Measurements from ENCODE around the gene VLDLR.

VLDLR gene

GRCh38 chr9:2600307-2600706 is 21.3 kb upstream of the VLDLR start:
- no peak for TF ChIP-seq TAF1 (IDR thresholded peaks at IDR 0.05; ENCODE audit: borderline replicate concordance, insufficient read depth, low read length)
- no peak for TF ChIP-seq POLR2AphosphoS5 (IDR thresholded peaks at IDR 0.05; ENCODE audit: low read depth, low read length)
- TF ChIP-seq SIN3A (IDR thresholded peaks at IDR 0.05; ENCODE audit: borderline replicate concordance, insufficient read depth, low read length), result no peak
- TF ChIP-seq FOXP2 (optimal IDR thresholded peaks at IDR 0.05; ENCODE audit: borderline replicate concordance, extremely low read depth, extremely low read length, insufficient read depth), result no peak
- no peak for TF ChIP-seq REST (IDR thresholded peaks at IDR 0.05; ENCODE audit: insufficient read depth in 1 of 2, low read depth in 2 of 2, low read length in 2 of 2)

DNA sequence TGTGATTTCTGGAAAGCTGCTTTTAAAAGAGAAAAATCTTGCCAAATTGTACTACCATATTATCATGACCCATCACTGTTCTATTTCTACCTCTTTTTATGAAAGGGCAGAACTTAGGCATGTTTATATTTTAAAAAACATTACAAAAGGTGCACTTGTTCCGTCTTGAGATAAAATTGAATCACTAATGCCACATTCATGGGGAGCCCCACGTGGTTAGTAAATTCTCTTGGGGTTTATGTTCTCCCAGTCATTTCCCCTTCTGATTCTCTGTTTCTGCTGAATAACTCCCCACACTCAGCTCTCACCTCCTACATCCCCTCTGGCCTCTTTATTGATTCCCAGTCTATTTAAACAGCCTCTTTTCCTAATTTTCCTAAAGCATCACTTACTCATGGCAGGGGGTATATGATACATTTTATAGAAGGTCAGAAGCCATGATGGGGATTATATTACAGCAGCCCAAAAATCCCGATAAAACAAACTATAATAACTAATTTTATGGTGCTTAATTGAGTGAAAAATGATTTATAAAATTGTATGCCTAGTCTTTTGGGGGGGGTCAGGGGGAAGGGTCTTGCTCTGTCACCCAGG is 19.7 kb upstream of the VLDLR start:
- no peak for TF ChIP-seq REST (IDR thresholded peaks at IDR 0.05; ENCODE audit: insufficient read depth in 1 of 2, low read depth in 2 of 2, low read length in 2 of 2)
- TF ChIP-seq POLR2AphosphoS5 (IDR thresholded peaks at IDR 0.05; ENCODE audit: low read depth, low read length), result no peak
- no peak for TF ChIP-seq FOXP2 (optimal IDR thresholded peaks at IDR 0.05; ENCODE audit: borderline replicate concordance, extremely low read depth, extremely low read length, insufficient read depth)
- no peak for TF ChIP-seq TAF1 (IDR thresholded peaks at IDR 0.05; ENCODE audit: borderline replicate concordance, insufficient read depth, low read length)
- no peak for TF ChIP-seq SIN3A (IDR thresholded peaks at IDR 0.05; ENCODE audit: borderline replicate concordance, insufficient read depth, low read length)

DNA sequence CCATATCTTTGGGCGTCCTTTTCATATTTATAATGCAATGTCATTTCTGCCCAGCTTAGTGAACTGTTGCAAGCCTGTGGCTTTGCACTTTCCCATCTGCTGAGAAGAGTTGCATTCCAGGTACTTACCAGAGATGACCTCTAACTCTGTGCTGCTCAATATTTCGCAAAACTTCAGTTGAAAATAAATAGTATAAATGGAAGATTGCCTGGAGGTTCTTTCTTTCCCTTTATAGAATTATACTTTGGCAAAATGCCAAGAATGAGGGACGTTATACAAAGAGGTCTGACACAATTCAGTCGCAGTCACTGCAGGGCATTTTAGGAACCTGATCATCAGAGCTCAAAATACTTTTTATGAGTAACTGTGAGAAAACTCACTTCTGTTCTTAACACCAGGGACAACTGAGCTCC is 18.9 kb upstream of the VLDLR start:
- no peak for TF ChIP-seq FOXP2 (optimal IDR thresholded peaks at IDR 0.05; ENCODE audit: borderline replicate concordance, extremely low read depth, extremely low read length, insufficient read depth)
- TF ChIP-seq POLR2AphosphoS5 (IDR thresholded peaks at IDR 0.05; ENCODE audit: low read depth, low read length), result no peak
- no peak for TF ChIP-seq SIN3A (IDR thresholded peaks at IDR 0.05; ENCODE audit: borderline replicate concordance, insufficient read depth, low read length)
- no peak for TF ChIP-seq TAF1 (IDR thresholded peaks at IDR 0.05; ENCODE audit: borderline replicate concordance, insufficient read depth, low read length)
- TF ChIP-seq REST (IDR thresholded peaks at IDR 0.05; ENCODE audit: insufficient read depth in 1 of 2, low read depth in 2 of 2, low read length in 2 of 2), result no peak

DNA sequence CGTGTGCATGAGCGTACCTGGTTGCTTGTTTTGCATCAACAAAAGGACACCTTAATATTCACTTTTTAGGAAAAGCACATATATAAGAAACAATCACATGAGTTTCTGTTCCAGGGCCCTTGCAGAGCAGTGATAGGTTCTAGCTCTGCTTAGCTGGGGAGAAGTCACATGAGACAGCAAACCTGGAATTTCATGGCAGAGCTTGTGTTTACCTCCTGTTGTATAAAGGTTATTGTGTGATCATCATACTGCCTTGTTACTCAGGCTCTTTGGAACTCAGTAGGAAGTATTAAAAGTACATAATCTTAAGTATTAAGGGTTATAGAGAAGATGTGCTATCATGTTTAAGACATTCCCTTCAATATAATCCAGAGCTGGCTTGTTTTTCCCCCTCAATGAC is 18.0 kb upstream of the VLDLR start:
- TF ChIP-seq FOXP2 (optimal IDR thresholded peaks at IDR 0.05; ENCODE audit: borderline replicate concordance, extremely low read depth, extremely low read length, insufficient read depth), result no peak
- TF ChIP-seq TAF1 (IDR thresholded peaks at IDR 0.05; ENCODE audit: borderline replicate concordance, insufficient read depth, low read length), result no peak
- no peak for TF ChIP-seq SIN3A (IDR thresholded peaks at IDR 0.05; ENCODE audit: borderline replicate concordance, insufficient read depth, low read length)
- TF ChIP-seq POLR2AphosphoS5 (IDR thresholded peaks at IDR 0.05; ENCODE audit: low read depth, low read length), result no peak
- TF ChIP-seq REST (IDR thresholded peaks at IDR 0.05; ENCODE audit: insufficient read depth in 1 of 2, low read depth in 2 of 2, low read length in 2 of 2), result no peak
